Peyer's patch (tissue), 4 donors: ENCODE results near the gene CAPN8.

Experiments used
- POLR2A ChIP-seq, 2 donors: fragments of 450-650 bp; IDR thresholded peaks; one replicate each; pipeline ENCODE4 v1.5.1; 2017; ENCODE audit warnings: antibody characterized with exemption in 2 of 2, mild to moderate bottlenecking in 2 of 2, moderate library complexity in 2 of 2
- TF ChIP-seq, protein P1 (sequence below), 6 experiments: fragments of 450-650 bp in 4 of 6; fragments of 200-600 bp in 2 of 6; sonication (generic) in 1 of 6; IDR thresholded peaks; one replicate each; pipeline ENCODE4 v1.5.1; 2017 to 2019; ENCODE audit warnings: antibody characterized with exemption in 6 of 6, mild to moderate bottlenecking in 3 of 6, moderate library complexity in 1 of 6

DNA sequence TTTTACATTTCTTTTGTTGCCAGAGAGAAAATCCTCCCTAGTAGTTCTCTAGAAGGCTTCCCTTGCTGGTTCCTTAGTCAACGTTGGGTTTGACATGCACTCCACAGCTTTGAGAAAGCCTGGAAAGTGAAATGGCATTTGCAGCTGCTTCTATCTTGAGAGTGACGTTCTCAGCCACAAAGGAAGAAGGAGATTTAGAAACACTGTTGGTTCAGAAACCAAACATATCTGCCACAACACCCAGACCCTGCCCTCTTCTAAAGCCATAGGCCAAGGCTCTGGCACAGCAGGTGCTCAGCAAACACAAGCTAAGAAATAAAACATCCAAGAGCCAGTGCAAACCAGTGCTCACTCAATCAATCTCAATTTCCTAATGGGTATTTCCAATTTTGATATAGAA lies 150.9 kb downstream of the CAPN8 start:
- TF ChIP-seq, protein P1, sequence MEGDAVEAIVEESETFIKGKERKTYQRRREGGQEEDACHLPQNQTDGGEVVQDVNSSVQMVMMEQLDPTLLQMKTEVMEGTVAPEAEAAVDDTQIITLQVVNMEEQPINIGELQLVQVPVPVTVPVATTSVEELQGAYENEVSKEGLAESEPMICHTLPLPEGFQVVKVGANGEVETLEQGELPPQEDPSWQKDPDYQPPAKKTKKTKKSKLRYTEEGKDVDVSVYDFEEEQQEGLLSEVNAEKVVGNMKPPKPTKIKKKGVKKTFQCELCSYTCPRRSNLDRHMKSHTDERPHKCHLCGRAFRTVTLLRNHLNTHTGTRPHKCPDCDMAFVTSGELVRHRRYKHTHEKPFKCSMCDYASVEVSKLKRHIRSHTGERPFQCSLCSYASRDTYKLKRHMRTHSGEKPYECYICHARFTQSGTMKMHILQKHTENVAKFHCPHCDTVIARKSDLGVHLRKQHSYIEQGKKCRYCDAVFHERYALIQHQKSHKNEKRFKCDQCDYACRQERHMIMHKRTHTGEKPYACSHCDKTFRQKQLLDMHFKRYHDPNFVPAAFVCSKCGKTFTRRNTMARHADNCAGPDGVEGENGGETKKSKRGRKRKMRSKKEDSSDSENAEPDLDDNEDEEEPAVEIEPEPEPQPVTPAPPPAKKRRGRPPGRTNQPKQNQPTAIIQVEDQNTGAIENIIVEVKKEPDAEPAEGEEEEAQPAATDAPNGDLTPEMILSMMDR (IDR thresholded peaks at IDR 0.05): no peak
- no peak for TF ChIP-seq POLR2A (IDR thresholded peaks at IDR 0.05)
